SK-N-SH (cell line): ENCODE results near the gene MBOAT2. TPM values are rescaled to one million over a fixed set of nuclear protein-coding genes. Genes with fewer than 3 reads are reported as not detected.

Experiments used
- CTCF ChIA-PET: fragments of 300-600, 350-600 bp; formaldehyde crosslinking; extraction: SDS; loops from one replicate; lab custom pipeline; 2021; lab: Yijun Ruan, JAX
- POLR2A ChIA-PET: fragments of 350-600 bp; sonication (Branson Sonifier 250); formaldehyde crosslinking; extraction: SDS; loops from one replicate; lab custom pipeline; 2020; ENCODE audit warnings: antibody characterized with exemption, inconsistent platforms; lab: Yijun Ruan, JAX
- DNase-seq: peaks from one replicate; pipeline ENCODE4 v3.0.0; 2012
- H2AFZ ChIP-seq: fragments of 200-600 bp; sonication (generic); 2 replicates; pipeline ENCODE4 v1.8.1; 2016; ENCODE audit warnings: antibody characterized with exemption, mild to moderate bottlenecking, low read depth
- H3F3A ChIP-seq: fragments of 200-600 bp; sonication (generic); replicated peaks from 2 replicates; pipeline ENCODE3; 2016; ENCODE audit warnings: antibody characterized with exemption, mild to moderate bottlenecking; ENCODE audit not compliant: insufficient read depth
- H3K27ac ChIP-seq, 2 experiments: fragments of 200-500 bp in 1 of 2; fragments of 200-600 bp in 1 of 2; sonication (Bioruptor generic) in 1 of 2; sonication (generic), shearing (Covaris generic) in 1 of 2; 2 replicates each; pipeline versions ENCODE4 v1.5.1 to v1.6.1; 2014 to 2016; ENCODE audit warnings: low read depth in 2 of 2, inconsistent platforms in 1 of 2, low read length in 1 of 2, mild to moderate bottlenecking in 1 of 2, mixed read lengths in 1 of 2
- H3K27me3 ChIP-seq: fragments of 200-600 bp; sonication (generic), shearing (Covaris generic); 2 replicates; pipeline ENCODE4 v1.6.1; 2016; ENCODE audit warnings: mixed run types; ENCODE audit not compliant: insufficient read depth
- H3K36me3 ChIP-seq, 2 experiments: fragments of 200-500 bp in 1 of 2; fragments of 200-600 bp in 1 of 2; sonication (Bioruptor generic) in 1 of 2; sonication (generic) in 1 of 2; replicated peaks in 1 of 2; 2 replicates each; pipeline versions ENCODE3 to v1.5.1; 2014 to 2016; ENCODE audit warnings: low read length in 1 of 2, mild to moderate bottlenecking in 1 of 2; ENCODE audit not compliant: insufficient read depth in 2 of 2, control insufficient read depth in 1 of 2
- H3K4me1 ChIP-seq, 2 experiments: fragments of 200-500 bp in 1 of 2; fragments of 200-600 bp in 1 of 2; sonication (Bioruptor generic) in 1 of 2; sonication (generic), shearing (Covaris generic) in 1 of 2; 2 replicates each; pipeline versions ENCODE4 v1.5.1 to v1.6.1; 2014 to 2016; ENCODE audit warnings: low read depth in 1 of 2, low read length in 1 of 2, mixed run types in 1 of 2; ENCODE audit not compliant: insufficient read depth in 2 of 2, control insufficient read depth in 1 of 2
- H3K4me2 ChIP-seq: fragments of 200-600 bp; sonication (generic), shearing (Covaris generic); 2 replicates; pipeline ENCODE4 v1.6.1; 2017; ENCODE audit warnings: mixed run types
- H3K4me3 ChIP-seq, 2 experiments: fragments of 200-500 bp in 1 of 2; fragments of 200-600 bp in 1 of 2; sonication (Bioruptor generic) in 1 of 2; sonication (generic), shearing (Covaris generic) in 1 of 2; 2 replicates each; pipeline versions ENCODE4 v1.5.1 to v1.8.1; 2014 to 2016; ENCODE audit warnings: low read depth in 2 of 2, inconsistent platforms in 1 of 2, low read length in 1 of 2, mild to moderate bottlenecking in 1 of 2, mixed read lengths in 1 of 2, moderate library complexity in 1 of 2
- H3K79me2 ChIP-seq: fragments of 200-600 bp; sonication (generic); 2 replicates; pipeline ENCODE4 v1.8.1; 2017; ENCODE audit warnings: mild to moderate bottlenecking; ENCODE audit not compliant: insufficient read depth
- H3K9ac ChIP-seq: fragments of 200-600 bp; sonication (generic); 2 replicates; pipeline ENCODE4 v1.6.1; 2017; ENCODE audit warnings: mixed run types
- H3K9me2 ChIP-seq: fragments of 200-600 bp; sonication (generic); 2 replicates; pipeline ENCODE4 v1.6.1; 2017; ENCODE audit warnings: mixed run types
- H3K9me3 ChIP-seq: fragments of 200-600 bp; sonication (generic); 2 replicates; pipeline ENCODE4 v1.6.1; 2017; ENCODE audit warnings: mixed run types, mild to moderate bottlenecking, moderate library complexity
- H4K20me1 ChIP-seq: fragments of 200-600 bp; sonication (generic); 2 replicates; pipeline ENCODE4 v1.6.1; 2017; ENCODE audit warnings: mild to moderate bottlenecking, mixed run types; ENCODE audit not compliant: insufficient read depth
- ELF1 ChIP-seq: IDR thresholded peaks from 2 replicates; pipeline ENCODE4 v1.4.0; 2012
- EZH2phosphoT487 ChIP-seq: fragments of 200-600 bp; sonication (generic); IDR thresholded peaks from 2 replicates; pipeline ENCODE4 v1.6.1; 2017; ENCODE audit warnings: low read depth, mixed run types, mild to moderate bottlenecking, antibody characterized with exemption, moderate library complexity, borderline replicate concordance
- FOXJ3 ChIP-seq: sonication (generic); formaldehyde crosslinking; IDR thresholded peaks from 2 replicates; pipeline ENCODE4 v1.5.1; 2020; ENCODE audit warnings: mild to moderate bottlenecking, missing genetic modification reagents
- GABPA ChIP-seq: IDR thresholded peaks from 2 replicates; pipeline ENCODE4 v1.4.0; 2012; ENCODE audit warnings: low read depth, mild to moderate bottlenecking
- NRF1 ChIP-seq: IDR thresholded peaks from 2 replicates; pipeline ENCODE4 v1.6.1; 2012; ENCODE audit warnings: low read depth, mild to moderate bottlenecking, low read length
- RAD21 ChIP-seq: IDR thresholded peaks from 2 replicates; pipeline ENCODE4 v1.6.1; 2012; ENCODE audit warnings: mild to moderate bottlenecking, low read length
- RCOR1 ChIP-seq: fragments of 150-350 bp; IDR thresholded peaks from 2 replicates; pipeline ENCODE4 v1.6.1; 2017; ENCODE audit warnings: antibody characterized with exemption, low read length
- RFX5 ChIP-seq: IDR thresholded peaks from 2 replicates; pipeline ENCODE4 v1.6.1; 2012; ENCODE audit warnings: mild to moderate bottlenecking, improper control_type of control experiment, low read length
- RXRA ChIP-seq: IDR thresholded peaks from 2 replicates; pipeline ENCODE4 v1.4.0; 2012; ENCODE audit warnings: low read depth, mild to moderate bottlenecking, borderline replicate concordance
- SIN3A ChIP-seq: IDR thresholded peaks from 2 replicates; pipeline ENCODE4 v1.6.1; 2012; ENCODE audit warnings: low read depth, mild to moderate bottlenecking, low read length, moderate library complexity, borderline replicate concordance
- SMC3 ChIP-seq: IDR thresholded peaks from 2 replicates; pipeline ENCODE4 v1.6.1; 2012; ENCODE audit warnings: low read depth, low read length, improper control_type of control experiment
- TAF1 ChIP-seq: IDR thresholded peaks from 2 replicates; pipeline ENCODE4 v1.6.1; 2012; ENCODE audit warnings: low read depth, mild to moderate bottlenecking, low read length, moderate library complexity, borderline replicate concordance
- TEAD4 ChIP-seq: IDR thresholded peaks from 2 replicates; pipeline ENCODE4 v1.4.0; 2012; ENCODE audit warnings: mild to moderate bottlenecking, borderline replicate concordance; ENCODE audit not compliant: insufficient read depth
- WGBS: methylation state at CpG from one replicate; pipeline ENCODE4 v1.1.6; 2017; ENCODE audit warnings: low lambda C conversion rate; 5-methylcytosine and 5-hydroxymethylcytosine counted together
- polyA plus RNA-seq, 3 experiments: library from polyadenylated mRNA; depleted of rRNA; stranded (reverse); fragments of >200 nt; gene quantifications; 2 replicates each; pipeline ENCODE4 v1.2.3, GENCODE V29; 2012
- TF ChIP-seq, protein P1 (sequence below): IDR thresholded peaks from 2 replicates; pipeline ENCODE4 v1.4.0; 2012; ENCODE audit warnings: low read depth, borderline replicate concordance
- TF ChIP-seq, protein P2 (sequence below): fragments of 200-600 bp; sonication (generic); IDR thresholded peaks from 2 replicates; pipeline ENCODE4 v1.6.1; 2017; ENCODE audit warnings: antibody characterized with exemption, mild to moderate bottlenecking, moderate library complexity
- TF ChIP-seq, protein P3 (sequence below): IDR thresholded peaks from 2 replicates; pipeline ENCODE4 v1.6.1; 2012; ENCODE audit warnings: mild to moderate bottlenecking, low read depth, low read length, moderate library complexity
- TF ChIP-seq, protein P4 (sequence below): fragments of 150-350 bp; IDR thresholded peaks from 2 replicates; pipeline ENCODE4 v1.6.1; 2017; ENCODE audit warnings: antibody characterized with exemption, low read length, low read depth, borderline replicate concordance

Gene MBOAT2
- polyA plus RNA-seq, 1 of the 3 experiments (the other 2 are of a cell fraction): 33.9 TPM

DNA sequence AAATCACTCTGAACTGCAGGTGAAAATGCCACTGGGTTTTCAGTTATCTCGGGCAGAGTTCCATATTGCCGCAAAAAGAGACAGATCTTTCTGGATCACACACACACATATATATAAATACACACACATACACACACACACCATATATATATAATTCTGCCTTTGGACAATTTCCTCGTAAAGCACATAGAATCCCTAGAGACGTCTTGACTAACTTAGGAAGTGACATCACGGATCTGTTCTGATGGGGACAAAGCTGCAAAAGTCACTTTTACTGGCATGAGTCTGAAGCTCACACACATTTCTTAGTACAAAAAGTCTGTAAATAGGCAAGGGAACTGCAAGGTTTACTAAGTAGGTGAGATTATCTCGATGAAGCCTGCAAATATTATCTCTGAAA, 28.6 kb upstream of the MBOAT2 start:
- POLR2A ChIA-PET: no interaction called here
- 87% methylated on average over 6 of the region's 6 CpGs for WGBS

More for the DNA sequence above, 28.6 kb upstream of the MBOAT2 start:
- Histone ChIP-seq H3F3A (no peaks in the 10 kb centered on the region), H3K4me1 (peaks cover 6 to 9% of the 10 kb centered on the region in 2 experiments; a peak in 3 of 4 replicates), H3K4me3 (no peak overlapping the region), H3K9me2 (no peaks in the 10 kb centered on the region), H3K4me2 (no peak overlapping the region), H3K27me3 (no peaks in the 10 kb centered on the region), H3K9me3 (no peaks in the 10 kb centered on the region), H3K9ac (no peak overlapping the region), H4K20me1 (no peaks in the 10 kb centered on the region), H3K36me3 (no peaks in the 10 kb centered on the region), H3K27ac (no peak overlapping the region), H3K79me2 (no peaks in the 10 kb centered on the region), H2AFZ (no peak overlapping the region)
- CTCF ChIA-PET: interaction anchor here (1.4 kb wide), 1 partner anchor 15 kb away, joined by 4 read pairs; no protein-coding TSS in a partner anchor
- no peak for DNase-seq
- TF ChIP-seq ELF1: no peak
- TF ChIP-seq RFX5: no peak
- TF ChIP-seq RCOR1: no peak
- TF ChIP-seq SMC3: no peak
- TF ChIP-seq GABPA: no peak
- no peak for TF ChIP-seq TEAD4
- TF ChIP-seq RAD21: no peak
- no peak for TF ChIP-seq FOXJ3 (CRISPR knock-in tag)
- TF ChIP-seq, protein P1, sequence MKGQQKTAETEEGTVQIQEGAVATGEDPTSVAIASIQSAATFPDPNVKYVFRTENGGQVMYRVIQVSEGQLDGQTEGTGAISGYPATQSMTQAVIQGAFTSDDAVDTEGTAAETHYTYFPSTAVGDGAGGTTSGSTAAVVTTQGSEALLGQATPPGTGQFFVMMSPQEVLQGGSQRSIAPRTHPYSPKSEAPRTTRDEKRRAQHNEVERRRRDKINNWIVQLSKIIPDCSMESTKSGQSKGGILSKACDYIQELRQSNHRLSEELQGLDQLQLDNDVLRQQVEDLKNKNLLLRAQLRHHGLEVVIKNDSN: no peak
- no peak for TF ChIP-seq SIN3A
- TF ChIP-seq, protein P2, sequence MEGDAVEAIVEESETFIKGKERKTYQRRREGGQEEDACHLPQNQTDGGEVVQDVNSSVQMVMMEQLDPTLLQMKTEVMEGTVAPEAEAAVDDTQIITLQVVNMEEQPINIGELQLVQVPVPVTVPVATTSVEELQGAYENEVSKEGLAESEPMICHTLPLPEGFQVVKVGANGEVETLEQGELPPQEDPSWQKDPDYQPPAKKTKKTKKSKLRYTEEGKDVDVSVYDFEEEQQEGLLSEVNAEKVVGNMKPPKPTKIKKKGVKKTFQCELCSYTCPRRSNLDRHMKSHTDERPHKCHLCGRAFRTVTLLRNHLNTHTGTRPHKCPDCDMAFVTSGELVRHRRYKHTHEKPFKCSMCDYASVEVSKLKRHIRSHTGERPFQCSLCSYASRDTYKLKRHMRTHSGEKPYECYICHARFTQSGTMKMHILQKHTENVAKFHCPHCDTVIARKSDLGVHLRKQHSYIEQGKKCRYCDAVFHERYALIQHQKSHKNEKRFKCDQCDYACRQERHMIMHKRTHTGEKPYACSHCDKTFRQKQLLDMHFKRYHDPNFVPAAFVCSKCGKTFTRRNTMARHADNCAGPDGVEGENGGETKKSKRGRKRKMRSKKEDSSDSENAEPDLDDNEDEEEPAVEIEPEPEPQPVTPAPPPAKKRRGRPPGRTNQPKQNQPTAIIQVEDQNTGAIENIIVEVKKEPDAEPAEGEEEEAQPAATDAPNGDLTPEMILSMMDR: no peak
- TF ChIP-seq EZH2phosphoT487: no peak
- no peak for TF ChIP-seq NRF1
- TF ChIP-seq, protein P3, sequence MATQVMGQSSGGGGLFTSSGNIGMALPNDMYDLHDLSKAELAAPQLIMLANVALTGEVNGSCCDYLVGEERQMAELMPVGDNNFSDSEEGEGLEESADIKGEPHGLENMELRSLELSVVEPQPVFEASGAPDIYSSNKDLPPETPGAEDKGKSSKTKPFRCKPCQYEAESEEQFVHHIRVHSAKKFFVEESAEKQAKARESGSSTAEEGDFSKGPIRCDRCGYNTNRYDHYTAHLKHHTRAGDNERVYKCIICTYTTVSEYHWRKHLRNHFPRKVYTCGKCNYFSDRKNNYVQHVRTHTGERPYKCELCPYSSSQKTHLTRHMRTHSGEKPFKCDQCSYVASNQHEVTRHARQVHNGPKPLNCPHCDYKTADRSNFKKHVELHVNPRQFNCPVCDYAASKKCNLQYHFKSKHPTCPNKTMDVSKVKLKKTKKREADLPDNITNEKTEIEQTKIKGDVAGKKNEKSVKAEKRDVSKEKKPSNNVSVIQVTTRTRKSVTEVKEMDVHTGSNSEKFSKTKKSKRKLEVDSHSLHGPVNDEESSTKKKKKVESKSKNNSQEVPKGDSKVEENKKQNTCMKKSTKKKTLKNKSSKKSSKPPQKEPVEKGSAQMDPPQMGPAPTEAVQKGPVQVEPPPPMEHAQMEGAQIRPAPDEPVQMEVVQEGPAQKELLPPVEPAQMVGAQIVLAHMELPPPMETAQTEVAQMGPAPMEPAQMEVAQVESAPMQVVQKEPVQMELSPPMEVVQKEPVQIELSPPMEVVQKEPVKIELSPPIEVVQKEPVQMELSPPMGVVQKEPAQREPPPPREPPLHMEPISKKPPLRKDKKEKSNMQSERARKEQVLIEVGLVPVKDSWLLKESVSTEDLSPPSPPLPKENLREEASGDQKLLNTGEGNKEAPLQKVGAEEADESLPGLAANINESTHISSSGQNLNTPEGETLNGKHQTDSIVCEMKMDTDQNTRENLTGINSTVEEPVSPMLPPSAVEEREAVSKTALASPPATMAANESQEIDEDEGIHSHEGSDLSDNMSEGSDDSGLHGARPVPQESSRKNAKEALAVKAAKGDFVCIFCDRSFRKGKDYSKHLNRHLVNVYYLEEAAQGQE: no peak
- no peak for TF ChIP-seq TAF1
- TF ChIP-seq, protein P4, sequence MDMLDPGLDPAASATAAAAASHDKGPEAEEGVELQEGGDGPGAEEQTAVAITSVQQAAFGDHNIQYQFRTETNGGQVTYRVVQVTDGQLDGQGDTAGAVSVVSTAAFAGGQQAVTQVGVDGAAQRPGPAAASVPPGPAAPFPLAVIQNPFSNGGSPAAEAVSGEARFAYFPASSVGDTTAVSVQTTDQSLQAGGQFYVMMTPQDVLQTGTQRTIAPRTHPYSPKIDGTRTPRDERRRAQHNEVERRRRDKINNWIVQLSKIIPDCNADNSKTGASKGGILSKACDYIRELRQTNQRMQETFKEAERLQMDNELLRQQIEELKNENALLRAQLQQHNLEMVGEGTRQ: no peak
- TF ChIP-seq RXRA: no peak
